ENCODE measurements around the gene BMPER.

Gene BMPER

GRCh38 chr7:34025600-34025999 is 120.3 kb downstream of the BMPER start:
- Histone ChIP-seq H3K36me3 (ENCODE audit: control insufficient read depth, insufficient read depth, low read length) (no peaks in the 10 kb centered on the region), H3K27me3 (ENCODE audit: control insufficient read depth, insufficient read depth, low read length) (no peaks in the 10 kb centered on the region), H3K4me1 (ENCODE audit: control insufficient read depth, insufficient read depth, low read length) (no peaks in the 10 kb centered on the region), H3K9me3 (ENCODE audit: control insufficient read depth, low read length) (no peaks in the 10 kb centered on the region), H3K9ac (ENCODE audit: low read length) (no peak overlapping the region), H3K4me3 (ENCODE audit: low read length) (no peak overlapping the region)

GRCh38 chr7:34026481-34027190 is 121.3 kb downstream of the BMPER start:
- H3K27me3 ChIP-seq (ENCODE audit: control insufficient read depth, insufficient read depth, low read length), result no peaks in the 10 kb centered on the region
- H3K9ac ChIP-seq (ENCODE audit: low read length), result no peak overlapping the region
- no peaks in the 10 kb centered on the region for H3K9me3 ChIP-seq (ENCODE audit: control insufficient read depth, low read length)
- no peak overlapping the region for H3K4me3 ChIP-seq (ENCODE audit: low read length)
- no peaks in the 10 kb centered on the region for H3K4me1 ChIP-seq (ENCODE audit: control insufficient read depth, insufficient read depth, low read length)
- no peaks in the 10 kb centered on the region for H3K36me3 ChIP-seq (ENCODE audit: control insufficient read depth, insufficient read depth, low read length)

GRCh38 chr7:34031156-34031555 is 125.8 kb downstream of the BMPER start:
- no peaks in the 10 kb centered on the region for H3K9me3 ChIP-seq (ENCODE audit: control insufficient read depth, low read length)
- no peaks in the 10 kb centered on the region for H3K27me3 ChIP-seq (ENCODE audit: control insufficient read depth, insufficient read depth, low read length)
- H3K9ac ChIP-seq (ENCODE audit: low read length), result no peak overlapping the region
- H3K36me3 ChIP-seq (ENCODE audit: control insufficient read depth, insufficient read depth, low read length), result no peaks in the 10 kb centered on the region
- H3K4me3 ChIP-seq (ENCODE audit: low read length), result no peak overlapping the region
- H3K4me1 ChIP-seq (ENCODE audit: control insufficient read depth, insufficient read depth, low read length), result peaks cover 7% of the 10 kb centered on the region

GRCh38 chr7:34034728-34035127 is 129.4 kb downstream of the BMPER start:
- Histone ChIP-seq H3K9ac (ENCODE audit: low read length) (no peak overlapping the region), H3K9me3 (ENCODE audit: control insufficient read depth, low read length) (no peaks in the 10 kb centered on the region), H3K27me3 (ENCODE audit: control insufficient read depth, insufficient read depth, low read length) (no peaks in the 10 kb centered on the region), H3K36me3 (ENCODE audit: control insufficient read depth, insufficient read depth, low read length) (no peaks in the 10 kb centered on the region), H3K4me1 (ENCODE audit: control insufficient read depth, insufficient read depth, low read length) (peaks cover 33% of the 10 kb centered on the region), H3K4me3 (ENCODE audit: low read length) (no peak overlapping the region)

- Histone ChIP-seq H3K9me3 (ENCODE audit: control insufficient read depth, low read length) (no peaks in the 10 kb centered on the region), H3K36me3 (ENCODE audit: control insufficient read depth, insufficient read depth, low read length) (no peaks in the 10 kb centered on the region), H3K4me1 (ENCODE audit: control insufficient read depth, insufficient read depth, low read length) (peaks cover 33% of the 10 kb centered on the region), H3K9ac (ENCODE audit: low read length) (peak overlapping the region; percentile 24), H3K27me3 (ENCODE audit: control insufficient read depth, insufficient read depth, low read length) (no peaks in the 10 kb centered on the region), H3K4me3 (ENCODE audit: low read length) (peak overlapping the region; percentile 33)
Measured at GRCh38 chr7:34036051-34036920, 130.9 kb downstream of the BMPER start.

GRCh38 chr7:34036972-34037792 is 131.8 kb downstream of the BMPER start:
- H3K4me1 ChIP-seq (ENCODE audit: control insufficient read depth, insufficient read depth, low read length), result peaks cover 33% of the 10 kb centered on the region
- peak overlapping the region; percentile 33 for H3K4me3 ChIP-seq (ENCODE audit: low read length)
- no peaks in the 10 kb centered on the region for H3K27me3 ChIP-seq (ENCODE audit: control insufficient read depth, insufficient read depth, low read length)
- peak overlapping the region; percentile 24 for H3K9ac ChIP-seq (ENCODE audit: low read length)
- H3K36me3 ChIP-seq (ENCODE audit: control insufficient read depth, insufficient read depth, low read length), result no peaks in the 10 kb centered on the region
- no peaks in the 10 kb centered on the region for H3K9me3 ChIP-seq (ENCODE audit: control insufficient read depth, low read length)

- Histone ChIP-seq H3K36me3 (ENCODE audit: control insufficient read depth, insufficient read depth, low read length) (no peaks in the 10 kb centered on the region), H3K4me1 (ENCODE audit: control insufficient read depth, insufficient read depth, low read length) (peaks cover 33% of the 10 kb centered on the region), H3K9me3 (ENCODE audit: control insufficient read depth, low read length) (no peaks in the 10 kb centered on the region), H3K27me3 (ENCODE audit: control insufficient read depth, insufficient read depth, low read length) (no peaks in the 10 kb centered on the region), H3K4me3 (ENCODE audit: low read length) (no peak overlapping the region), H3K9ac (ENCODE audit: low read length) (no peak overlapping the region)
Measured at GRCh38 chr7:34038816-34039470, 133.6 kb downstream of the BMPER start.

- Histone ChIP-seq H3K9me3 (ENCODE audit: control insufficient read depth, low read length) (no peaks in the 10 kb centered on the region), H3K9ac (ENCODE audit: low read length) (no peak overlapping the region), H3K27me3 (ENCODE audit: control insufficient read depth, insufficient read depth, low read length) (no peaks in the 10 kb centered on the region), H3K36me3 (ENCODE audit: control insufficient read depth, insufficient read depth, low read length) (no peaks in the 10 kb centered on the region), H3K4me3 (ENCODE audit: low read length) (no peak overlapping the region), H3K4me1 (ENCODE audit: control insufficient read depth, insufficient read depth, low read length) (peaks cover 22% of the 10 kb centered on the region)
Measured at GRCh38 chr7:34041707-34042106, 136.4 kb downstream of the BMPER start.

- no peak overlapping the region for H3K9ac ChIP-seq (ENCODE audit: low read length)
Measured at GRCh38 chr7:34042406-34042805, 137.1 kb downstream of the BMPER start.

GRCh38 chr7:34043461-34044305 is 138.3 kb downstream of the BMPER start:
- H3K9me3 ChIP-seq (ENCODE audit: control insufficient read depth, low read length), result no peaks in the 10 kb centered on the region
- peaks cover 6% of the 10 kb centered on the region for H3K4me1 ChIP-seq (ENCODE audit: control insufficient read depth, insufficient read depth, low read length)
- no peak overlapping the region for H3K9ac ChIP-seq (ENCODE audit: low read length)
- H3K4me3 ChIP-seq (ENCODE audit: low read length), result no peak overlapping the region
- no peaks in the 10 kb centered on the region for H3K27me3 ChIP-seq (ENCODE audit: control insufficient read depth, insufficient read depth, low read length)
- H3K36me3 ChIP-seq (ENCODE audit: control insufficient read depth, insufficient read depth, low read length), result no peaks in the 10 kb centered on the region

More at GRCh38 chr7:34042406-34042805, 137.1 kb downstream of the BMPER start:
- no peaks in the 10 kb centered on the region for H3K36me3 ChIP-seq (ENCODE audit: control insufficient read depth, insufficient read depth, low read length)
- no peak overlapping the region for H3K4me3 ChIP-seq (ENCODE audit: low read length)
- no peaks in the 10 kb centered on the region for H3K27me3 ChIP-seq (ENCODE audit: control insufficient read depth, insufficient read depth, low read length)
- peaks cover 15% of the 10 kb centered on the region for H3K4me1 ChIP-seq (ENCODE audit: control insufficient read depth, insufficient read depth, low read length)
- no peaks in the 10 kb centered on the region for H3K9me3 ChIP-seq (ENCODE audit: control insufficient read depth, low read length)

GRCh38 chr7:34044306-34044643 is 138.9 kb downstream of the BMPER start:
- Histone ChIP-seq H3K4me3 (ENCODE audit: low read length) (no peak overlapping the region), H3K27me3 (ENCODE audit: control insufficient read depth, insufficient read depth, low read length) (no peaks in the 10 kb centered on the region), H3K9me3 (ENCODE audit: control insufficient read depth, low read length) (no peaks in the 10 kb centered on the region), H3K36me3 (ENCODE audit: control insufficient read depth, insufficient read depth, low read length) (no peaks in the 10 kb centered on the region), H3K4me1 (ENCODE audit: control insufficient read depth, insufficient read depth, low read length) (no peaks in the 10 kb centered on the region), H3K9ac (ENCODE audit: low read length) (no peak overlapping the region)
